ENCODE measurements around the gene PTPRN2. TPM values are rescaled to one million over a fixed set of nuclear protein-coding genes. Genes with fewer than 3 reads are reported as not detected.
A peak's percentile ranks its signal among the peaks of the same experiment; 100 is the strongest.

Gene PTPRN2
- total RNA-seq, 1 experiment from 2014 or later = 1.1 TPM

- DNase-seq (ENCODE audit: low read depth, low spot score) (no peak), ATAC-seq (no peak)
- no peaks in the 10 kb centered on the region for H3K4me1 ChIP-seq (ENCODE audit: control insufficient read depth, insufficient read depth, low read length)
- intact Hi-C loops (cut with micrococcal nuclease; ENCODE audit: unreplicated experiment) (no loop called here), in situ Hi-C loops (cut with HindIII; ENCODE audit: low pct_unique_long_range_greater_than_20kb, low sequenced_read_pairs) (no loop called here)
- POLR2A ChIA-PET = interaction anchor here (0.8 kb wide), 1 partner anchor 146 kb away, joined by 10 read pairs; no protein-coding TSS in a partner anchor
- H3K27ac ChIP-seq (ENCODE audit: low read length) = no peak overlapping the region
- no peak overlapping the region for H3K4me3 ChIP-seq (ENCODE audit: low read depth in 2 of 2, low read length in 2 of 2)
- TF ChIP-seq, protein P1, sequence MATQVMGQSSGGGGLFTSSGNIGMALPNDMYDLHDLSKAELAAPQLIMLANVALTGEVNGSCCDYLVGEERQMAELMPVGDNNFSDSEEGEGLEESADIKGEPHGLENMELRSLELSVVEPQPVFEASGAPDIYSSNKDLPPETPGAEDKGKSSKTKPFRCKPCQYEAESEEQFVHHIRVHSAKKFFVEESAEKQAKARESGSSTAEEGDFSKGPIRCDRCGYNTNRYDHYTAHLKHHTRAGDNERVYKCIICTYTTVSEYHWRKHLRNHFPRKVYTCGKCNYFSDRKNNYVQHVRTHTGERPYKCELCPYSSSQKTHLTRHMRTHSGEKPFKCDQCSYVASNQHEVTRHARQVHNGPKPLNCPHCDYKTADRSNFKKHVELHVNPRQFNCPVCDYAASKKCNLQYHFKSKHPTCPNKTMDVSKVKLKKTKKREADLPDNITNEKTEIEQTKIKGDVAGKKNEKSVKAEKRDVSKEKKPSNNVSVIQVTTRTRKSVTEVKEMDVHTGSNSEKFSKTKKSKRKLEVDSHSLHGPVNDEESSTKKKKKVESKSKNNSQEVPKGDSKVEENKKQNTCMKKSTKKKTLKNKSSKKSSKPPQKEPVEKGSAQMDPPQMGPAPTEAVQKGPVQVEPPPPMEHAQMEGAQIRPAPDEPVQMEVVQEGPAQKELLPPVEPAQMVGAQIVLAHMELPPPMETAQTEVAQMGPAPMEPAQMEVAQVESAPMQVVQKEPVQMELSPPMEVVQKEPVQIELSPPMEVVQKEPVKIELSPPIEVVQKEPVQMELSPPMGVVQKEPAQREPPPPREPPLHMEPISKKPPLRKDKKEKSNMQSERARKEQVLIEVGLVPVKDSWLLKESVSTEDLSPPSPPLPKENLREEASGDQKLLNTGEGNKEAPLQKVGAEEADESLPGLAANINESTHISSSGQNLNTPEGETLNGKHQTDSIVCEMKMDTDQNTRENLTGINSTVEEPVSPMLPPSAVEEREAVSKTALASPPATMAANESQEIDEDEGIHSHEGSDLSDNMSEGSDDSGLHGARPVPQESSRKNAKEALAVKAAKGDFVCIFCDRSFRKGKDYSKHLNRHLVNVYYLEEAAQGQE (IDR thresholded peaks at IDR 0.05; ENCODE audit: insufficient read depth in 1 of 2, low read depth in 2 of 2, low read length in 1 of 2) = no peak
- TF ChIP-seq, protein P2, sequence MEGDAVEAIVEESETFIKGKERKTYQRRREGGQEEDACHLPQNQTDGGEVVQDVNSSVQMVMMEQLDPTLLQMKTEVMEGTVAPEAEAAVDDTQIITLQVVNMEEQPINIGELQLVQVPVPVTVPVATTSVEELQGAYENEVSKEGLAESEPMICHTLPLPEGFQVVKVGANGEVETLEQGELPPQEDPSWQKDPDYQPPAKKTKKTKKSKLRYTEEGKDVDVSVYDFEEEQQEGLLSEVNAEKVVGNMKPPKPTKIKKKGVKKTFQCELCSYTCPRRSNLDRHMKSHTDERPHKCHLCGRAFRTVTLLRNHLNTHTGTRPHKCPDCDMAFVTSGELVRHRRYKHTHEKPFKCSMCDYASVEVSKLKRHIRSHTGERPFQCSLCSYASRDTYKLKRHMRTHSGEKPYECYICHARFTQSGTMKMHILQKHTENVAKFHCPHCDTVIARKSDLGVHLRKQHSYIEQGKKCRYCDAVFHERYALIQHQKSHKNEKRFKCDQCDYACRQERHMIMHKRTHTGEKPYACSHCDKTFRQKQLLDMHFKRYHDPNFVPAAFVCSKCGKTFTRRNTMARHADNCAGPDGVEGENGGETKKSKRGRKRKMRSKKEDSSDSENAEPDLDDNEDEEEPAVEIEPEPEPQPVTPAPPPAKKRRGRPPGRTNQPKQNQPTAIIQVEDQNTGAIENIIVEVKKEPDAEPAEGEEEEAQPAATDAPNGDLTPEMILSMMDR (IDR thresholded peaks at IDR 0.05) = no peak
- no peak for TF ChIP-seq POLR2AphosphoS5 (IDR thresholded peaks at IDR 0.05; ENCODE audit: low read depth, low read length)
- no peak for TF ChIP-seq TCF7L2 (IDR thresholded peaks at IDR 0.05; ENCODE audit: low read depth, low read length)
- TF ChIP-seq SIN3A (IDR thresholded peaks at IDR 0.05; ENCODE audit: borderline replicate concordance, insufficient read depth, low read depth, low read length) = no peak
- H3K9me3 ChIP-seq (ENCODE audit: control insufficient read depth, insufficient read depth, low read depth, low read length) = no peaks in the 10 kb centered on the region
- no TSS peak for BruUV-seq (replicated peaks)
- CTCF ChIA-PET = no interaction called here
- no peaks in the 10 kb centered on the region; the same call in 1 of the 2 replicates for H3K27me3 ChIP-seq (ENCODE audit: control insufficient read depth, insufficient read depth, low read length)
- H3K36me3 ChIP-seq (ENCODE audit: control insufficient read depth, insufficient read depth, low read length) = no peaks in the 10 kb centered on the region
Observed at GRCh38 chr7:158267742-158268435, 319.7 kb downstream of the PTPRN2 start.

DNA sequence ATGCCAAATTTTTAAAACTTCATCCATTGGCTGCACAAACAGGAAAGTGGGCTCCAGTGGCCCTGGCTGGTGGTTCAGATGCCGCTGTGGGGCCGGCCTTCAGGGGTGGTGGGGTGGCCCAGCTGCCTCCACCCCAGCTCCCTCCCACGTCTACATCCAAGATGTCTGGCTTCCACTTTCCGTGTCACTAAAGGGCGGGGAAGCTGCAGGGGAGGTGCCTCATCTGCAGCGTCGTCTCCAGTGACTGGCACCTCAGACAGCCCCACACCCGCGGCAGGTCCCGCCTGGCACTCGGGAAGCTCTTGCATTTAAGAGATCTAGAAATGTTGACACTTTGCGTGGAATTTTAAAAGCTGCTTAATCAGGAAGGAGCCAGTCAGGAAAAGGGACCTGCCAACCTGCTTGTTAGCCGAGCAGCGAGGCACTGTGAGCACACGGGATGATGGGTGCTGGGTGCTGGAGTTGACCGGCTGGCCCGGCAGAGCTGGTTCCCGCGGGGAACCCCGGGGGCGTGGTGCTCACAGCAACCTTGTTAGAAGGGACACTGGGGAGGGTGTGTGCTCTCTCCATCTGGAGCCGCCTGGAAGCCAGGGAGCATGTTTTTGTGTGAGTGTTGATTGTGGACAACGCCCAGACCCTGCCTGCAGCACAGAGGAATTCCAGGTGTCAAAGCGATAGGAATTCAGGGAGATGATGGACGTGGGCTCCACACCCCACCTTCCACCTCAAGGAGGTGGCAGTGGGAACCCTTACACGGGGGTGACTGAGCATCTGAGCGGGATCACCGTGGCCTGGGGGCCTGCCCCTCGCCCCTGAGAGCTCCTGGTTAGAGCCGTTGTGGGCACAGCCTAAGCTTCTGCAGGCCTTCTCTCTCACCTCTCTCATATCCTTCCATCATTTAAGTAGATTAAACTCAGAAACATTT is 320.5 kb downstream of the PTPRN2 start:
- H3K27ac ChIP-seq (ENCODE audit: low read length) = no peak overlapping the region
- no peaks in the 10 kb centered on the region for H3K36me3 ChIP-seq (ENCODE audit: control insufficient read depth, insufficient read depth, low read length)
- no peaks in the 10 kb centered on the region for H3K4me1 ChIP-seq (ENCODE audit: control insufficient read depth, insufficient read depth, low read length)
- DNase-seq (ENCODE audit: low read depth, low spot score) = no peak
- no TSS peak for BruUV-seq (replicated peaks)
- intact Hi-C loops (cut with micrococcal nuclease; ENCODE audit: unreplicated experiment) = no loop called here
- H3K9me3 ChIP-seq (ENCODE audit: control insufficient read depth, insufficient read depth, low read depth, low read length) = no peaks in the 10 kb centered on the region
- no peaks in the 10 kb centered on the region; the same call in 1 of the 2 replicates for H3K27me3 ChIP-seq (ENCODE audit: control insufficient read depth, insufficient read depth, low read length)
- no peak overlapping the region for H3K4me3 ChIP-seq (ENCODE audit: low read depth in 2 of 2, low read length in 2 of 2)
- 0 out of 2 replicates have a peak, but pooled peaks have one; percentile 18 for ATAC-seq
- TF ChIP-seq, protein P1 (IDR thresholded peaks at IDR 0.05; ENCODE audit: insufficient read depth in 1 of 2, low read depth in 2 of 2, low read length in 1 of 2) = no peak
- no peak for TF ChIP-seq SIN3A (IDR thresholded peaks at IDR 0.05; ENCODE audit: borderline replicate concordance, insufficient read depth, low read depth, low read length)
- TF ChIP-seq, protein P2 (IDR thresholded peaks at IDR 0.05) = no peak
- TF ChIP-seq POLR2AphosphoS5 (IDR thresholded peaks at IDR 0.05; ENCODE audit: low read depth, low read length) = no peak
- no peak for TF ChIP-seq TCF7L2 (IDR thresholded peaks at IDR 0.05; ENCODE audit: low read depth, low read length)
- POLR2A ChIA-PET = interaction anchor here (0.8 kb wide), 1 partner anchor 145 kb away, joined by 10 read pairs; no protein-coding TSS in a partner anchor
- in situ Hi-C loops (cut with HindIII; ENCODE audit: low pct_unique_long_range_greater_than_20kb, low sequenced_read_pairs) = no loop called here
- CTCF ChIA-PET = no interaction called here
